ENCODE measurements around the gene PNPLA3.
A peak's percentile ranks its signal among the peaks of the same experiment; 100 is the strongest.
"Not testable (repeated sequence)": the region's sequence is repeated elsewhere in the genome, so short reads cannot be mapped to it uniquely, and the experiment has no call there.

The PNPLA3 gene

DNA sequence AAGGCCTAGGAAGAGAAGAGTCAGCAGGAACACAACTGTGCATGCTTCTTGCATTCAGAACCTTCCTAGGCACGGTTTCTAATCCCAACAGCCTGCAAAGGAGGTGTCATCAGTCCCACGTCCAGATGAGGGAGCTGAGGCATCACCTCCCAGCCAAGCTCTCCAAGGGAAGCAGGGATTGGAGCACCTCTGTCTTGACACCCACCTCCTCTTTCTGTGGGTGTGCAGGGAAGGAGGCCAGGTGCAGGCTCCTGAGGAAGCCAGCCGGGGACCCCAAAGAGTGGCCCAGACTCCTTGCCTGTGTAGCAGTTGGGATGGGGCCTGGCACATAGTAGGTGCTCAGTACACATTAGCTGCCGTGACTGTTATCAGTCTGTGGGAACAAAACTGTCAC, 33.7 kb upstream of the PNPLA3 start:
- DNase-seq: no peak

DNA sequence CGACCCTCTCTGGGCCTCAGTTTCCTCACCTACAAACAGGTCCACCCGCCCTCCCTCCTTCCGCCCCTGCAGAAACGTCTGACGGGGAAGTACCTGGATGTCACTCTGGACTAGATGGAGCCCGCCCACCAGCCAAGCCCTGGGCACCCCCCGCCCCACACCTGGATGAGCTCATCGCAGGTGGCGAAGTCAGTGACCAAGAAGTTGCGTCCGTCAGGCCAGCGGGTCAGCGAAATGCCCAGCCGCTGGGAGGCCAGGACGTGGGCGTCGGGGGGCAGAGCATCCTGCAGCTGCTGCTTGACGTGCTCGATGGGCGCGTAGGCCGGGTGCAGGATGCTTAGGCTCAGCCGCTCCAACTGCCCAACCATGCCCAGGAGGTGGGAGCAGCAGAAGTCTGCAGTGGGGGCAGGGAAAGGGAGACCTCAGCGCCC, 32.7 kb upstream of the PNPLA3 start:
- no peak for DNase-seq

DNA sequence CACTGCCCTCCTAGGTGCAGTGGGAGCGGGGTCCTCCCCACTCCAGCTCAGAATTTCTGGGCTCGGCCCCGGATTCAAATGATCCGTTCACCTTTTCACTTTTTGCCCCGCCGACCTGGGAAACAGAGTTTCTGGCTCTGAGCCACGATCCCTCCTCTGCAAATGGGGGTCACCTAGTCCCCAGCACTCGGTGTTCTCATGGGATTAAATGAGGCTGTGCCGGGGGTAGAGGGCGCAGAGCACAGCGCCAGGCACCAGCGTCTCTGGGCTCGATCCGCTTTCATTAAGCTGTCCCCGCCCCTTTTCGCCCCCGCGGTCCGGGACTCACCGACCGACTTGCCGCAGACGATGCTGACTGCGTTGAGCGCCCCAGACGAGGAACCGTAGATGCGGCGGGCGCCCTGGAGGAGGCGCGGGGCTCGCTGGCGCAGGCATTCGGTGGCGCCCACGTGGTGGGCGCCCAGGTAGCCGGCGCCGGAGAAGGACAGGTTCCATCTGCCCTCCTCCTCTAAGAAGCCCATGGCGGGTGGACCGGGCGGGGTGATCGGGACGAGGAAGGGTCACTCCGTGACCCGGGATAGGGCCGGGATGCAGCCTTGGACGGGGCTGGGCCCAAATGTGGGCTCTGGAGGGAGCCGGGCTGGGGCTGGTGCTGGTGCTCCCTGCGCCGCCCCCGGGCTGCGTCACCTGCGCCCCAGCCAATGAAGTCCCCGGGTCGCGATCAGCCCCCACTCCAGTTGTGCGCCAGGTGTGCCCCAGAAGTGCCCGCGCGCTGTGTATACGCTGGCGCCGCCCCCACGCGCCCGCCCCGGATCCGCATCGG, 32.0 kb upstream of the PNPLA3 start, which contains the start of gene PNPLA5:
Gene PNPLA5, minus strand, starts transcription at position 654 of the 823 bp plus-strand sequence. Its CDS starts 133 bp downstream, at position 521.
- peak; percentile 9 to 22 for DNase-seq

DNA sequence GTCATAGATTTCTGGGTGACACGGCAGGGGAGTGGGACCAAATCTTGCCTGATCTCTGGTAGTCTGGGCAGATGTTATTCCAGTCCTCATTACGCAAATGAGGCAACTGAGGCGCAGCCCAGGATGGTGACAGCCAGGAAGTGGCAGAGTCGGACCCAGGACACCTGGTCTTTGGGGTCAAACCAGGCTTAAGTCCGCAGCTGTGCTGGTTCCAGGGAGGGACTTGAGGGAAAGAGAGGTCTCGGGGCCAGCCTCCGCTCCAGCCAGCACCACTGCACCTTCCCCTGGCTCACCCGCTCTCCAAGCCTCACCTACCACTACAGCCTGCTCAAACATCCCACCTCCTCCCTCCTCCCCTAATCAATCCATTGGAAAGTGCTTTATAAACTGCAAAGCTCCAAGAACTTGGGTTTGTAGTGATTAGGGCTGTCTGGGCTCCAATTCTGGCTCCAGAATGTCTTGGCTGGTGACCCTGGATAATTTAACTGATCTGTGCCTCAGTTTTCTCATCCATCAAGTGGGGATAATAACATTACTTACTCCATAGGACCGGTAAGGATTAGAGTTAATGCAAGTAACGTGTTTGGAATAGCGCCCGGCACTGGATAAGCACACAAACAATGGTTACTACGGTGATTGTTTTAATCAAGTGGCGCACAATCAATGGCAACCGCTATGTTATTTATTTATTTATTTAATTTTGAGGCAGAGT, 31.3 kb upstream of the PNPLA3 start:
- DNase-seq: no peak

DNA sequence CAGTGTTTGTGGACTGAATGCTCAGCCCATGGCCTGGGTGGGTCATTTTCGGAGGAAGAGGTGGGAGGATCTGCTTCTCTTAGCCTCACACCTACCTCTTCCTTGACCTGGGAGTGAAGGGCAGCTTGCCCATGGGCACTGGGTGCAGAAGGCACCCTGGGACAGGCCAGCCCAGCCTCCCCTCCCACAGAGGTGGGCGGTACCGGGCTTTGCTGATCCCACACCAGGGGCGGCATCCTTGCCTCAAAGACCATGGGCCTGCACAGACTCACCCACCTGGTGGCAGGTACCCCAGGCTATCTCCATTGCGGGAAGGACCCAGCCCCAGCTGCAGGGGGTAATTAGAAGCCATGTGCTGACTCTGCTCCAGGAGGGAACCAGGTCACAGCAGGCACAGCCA, 30.3 kb upstream of the PNPLA3 start:
- no peak for DNase-seq

DNA sequence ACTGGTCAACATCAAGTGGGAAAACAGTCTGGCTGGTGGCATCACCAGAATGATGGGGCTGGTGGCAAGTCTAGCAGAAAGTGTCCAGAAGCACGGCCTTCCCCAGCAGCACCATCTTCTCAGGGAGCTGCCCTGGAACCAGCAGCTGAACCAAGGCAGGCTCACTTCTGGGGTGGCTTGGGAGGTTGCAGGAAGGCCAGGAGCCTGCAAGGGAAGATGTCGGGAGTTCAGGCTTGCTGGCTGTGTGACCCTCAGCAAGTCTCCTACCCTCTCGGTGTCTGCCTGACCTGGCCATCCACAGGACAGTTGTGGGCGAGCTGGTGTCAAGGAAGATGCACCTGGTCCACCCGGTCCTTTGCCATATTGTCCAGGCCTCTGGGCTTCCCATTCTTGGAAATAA, 29.5 kb upstream of the PNPLA3 start:
- no peak for DNase-seq

DNA sequence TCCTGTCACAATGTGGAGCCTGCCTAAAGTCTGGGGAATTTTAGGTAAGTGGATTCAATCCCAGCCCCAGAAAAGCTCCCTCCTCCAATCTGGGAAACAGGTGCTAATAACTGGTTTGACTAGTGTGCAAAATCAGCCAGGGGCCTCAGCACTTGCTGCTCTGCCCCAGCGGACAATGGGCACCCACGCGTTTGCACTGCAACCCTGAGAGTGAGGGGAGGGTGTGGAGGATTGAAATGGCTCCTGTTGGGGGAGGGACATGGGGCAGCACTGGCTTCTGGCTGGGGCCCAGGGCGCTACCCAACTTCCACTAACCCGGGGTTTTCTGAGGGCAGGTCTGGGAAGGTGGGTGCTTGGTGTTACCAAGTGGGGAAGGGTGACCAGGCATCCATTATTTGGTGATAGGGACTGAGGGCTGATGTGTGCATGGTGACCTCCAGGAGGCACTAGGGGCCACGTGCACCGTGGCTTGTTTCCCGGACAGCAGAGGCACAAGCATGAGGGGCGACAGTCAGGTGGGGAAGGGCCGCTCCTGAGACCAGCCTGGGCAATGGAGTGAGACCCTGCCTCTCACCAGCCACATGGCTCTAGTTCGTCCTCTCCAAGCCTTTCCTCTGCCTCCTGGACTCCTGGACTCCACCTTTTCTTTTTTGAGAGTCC, 27.5 kb upstream of the PNPLA3 start:
- DNase-seq: no peak

DNA sequence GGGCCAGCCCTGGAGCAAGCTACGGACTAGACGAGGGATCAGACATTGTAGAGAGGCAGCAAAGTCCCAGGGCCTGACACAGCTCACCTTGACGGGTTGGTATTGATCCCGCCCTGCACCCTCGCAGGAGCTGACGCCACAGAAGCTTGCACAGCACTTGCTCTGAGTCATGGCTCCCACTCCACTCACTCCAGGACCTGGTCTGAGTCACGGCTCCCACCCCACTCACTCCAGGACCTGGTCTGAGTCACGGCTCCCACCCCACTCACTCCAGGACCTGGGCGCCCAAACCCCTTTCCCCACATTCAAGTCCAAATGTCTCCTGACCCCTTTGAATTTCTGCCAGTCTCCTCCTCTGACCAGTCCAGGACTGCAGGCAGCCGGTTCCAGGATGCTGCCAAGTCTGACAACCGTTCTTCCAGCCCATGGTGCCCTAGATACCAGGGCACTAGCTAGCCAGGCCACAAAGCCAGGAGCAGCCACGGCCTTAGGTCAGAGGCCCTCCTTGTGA, 25.8 kb upstream of the PNPLA3 start:
- no peak for DNase-seq

DNA sequence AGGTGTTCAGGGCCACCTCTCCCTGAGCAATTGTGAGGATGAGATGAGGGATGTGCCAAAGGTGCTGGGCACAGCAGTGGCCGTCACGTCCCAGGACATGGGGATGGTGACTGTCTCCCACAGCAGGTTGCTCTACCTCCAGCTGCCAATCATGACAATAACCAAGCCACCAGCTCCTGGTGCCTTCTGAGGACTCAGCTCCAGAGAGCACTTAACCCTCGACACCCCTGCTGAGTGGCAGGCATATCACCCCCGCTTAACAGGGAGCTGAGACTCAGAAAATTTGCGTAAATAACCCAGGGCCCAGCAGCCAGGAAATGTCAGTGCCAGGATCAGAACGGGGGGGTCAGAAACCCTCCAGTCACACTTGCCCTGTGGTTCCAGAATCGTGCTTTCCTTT, 23.4 kb upstream of the PNPLA3 start:
- no peak for DNase-seq

DNA sequence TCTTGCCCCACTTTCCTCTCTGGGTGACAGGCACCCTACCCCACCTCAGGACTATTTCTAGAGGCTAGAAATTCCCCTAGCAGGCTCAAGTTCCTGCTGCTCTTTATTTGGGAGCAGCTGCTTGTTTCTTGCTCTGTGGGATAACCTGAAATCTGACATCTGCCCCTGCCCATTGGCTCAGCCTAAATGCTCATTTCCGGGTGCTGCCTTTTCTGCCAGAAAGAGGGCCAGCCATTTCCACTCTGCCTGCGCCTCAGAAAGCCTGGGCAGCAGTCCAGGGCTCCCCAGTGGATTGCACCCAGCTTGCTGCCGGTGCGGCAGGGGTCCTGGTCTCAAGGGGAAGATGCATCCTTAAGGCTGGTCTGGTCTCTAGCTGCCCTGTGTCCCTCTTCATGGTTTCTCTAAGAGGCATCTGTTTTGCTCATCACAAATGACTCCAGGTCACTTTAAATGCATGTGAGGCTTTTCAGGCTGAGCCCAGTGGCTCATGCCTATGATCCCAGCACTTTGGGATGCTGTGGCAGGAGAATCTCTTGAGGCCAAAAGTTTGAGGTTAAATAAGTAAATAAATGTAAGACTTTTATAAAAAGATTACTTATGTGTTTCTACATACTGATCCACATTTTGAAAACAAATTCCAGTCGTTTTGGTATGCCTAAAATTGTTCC, 21.5 kb upstream of the PNPLA3 start:
- no peak for DNase-seq

DNA sequence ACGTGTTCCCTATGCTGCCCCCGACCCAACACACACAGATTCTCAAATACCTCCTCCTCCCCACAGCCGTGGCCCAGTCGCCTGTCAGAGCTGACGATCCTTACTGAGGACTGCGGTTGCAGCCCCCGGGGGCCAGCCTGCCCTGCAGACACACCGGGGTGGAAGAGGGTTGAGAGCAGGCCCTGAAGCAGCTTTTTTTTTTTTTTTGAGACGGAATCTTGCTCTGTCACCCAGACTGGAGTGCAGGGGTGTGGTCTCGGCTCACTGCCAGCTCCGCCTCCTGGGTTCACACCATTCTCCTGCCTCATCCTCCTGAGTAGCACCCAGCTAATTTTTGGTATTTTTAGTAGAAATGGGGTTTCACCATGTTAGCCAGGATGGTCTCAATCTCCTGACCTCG, 20.6 kb upstream of the PNPLA3 start:
- DNase-seq: not testable (repeated sequence)

DNA sequence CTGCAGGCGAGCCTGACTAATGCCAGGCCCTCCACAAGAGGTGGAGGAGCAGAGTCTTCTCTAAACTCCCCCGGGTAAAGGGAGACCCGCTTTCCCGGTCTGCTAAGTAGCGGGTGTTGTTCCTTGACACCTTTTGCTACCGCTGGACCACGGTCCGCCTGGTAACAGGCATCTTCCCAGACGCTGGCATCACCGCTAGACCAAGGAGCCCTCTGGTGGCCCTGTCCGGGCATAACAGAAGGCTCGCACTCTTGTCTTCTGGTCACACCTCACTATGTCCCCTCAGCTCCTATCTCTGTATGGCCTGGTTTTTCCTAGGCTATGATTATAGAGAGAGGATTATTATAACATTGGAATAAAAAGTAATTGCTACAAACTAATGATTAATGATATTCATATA, 19.2 kb upstream of the PNPLA3 start:
- not testable (repeated sequence) for DNase-seq

DNA sequence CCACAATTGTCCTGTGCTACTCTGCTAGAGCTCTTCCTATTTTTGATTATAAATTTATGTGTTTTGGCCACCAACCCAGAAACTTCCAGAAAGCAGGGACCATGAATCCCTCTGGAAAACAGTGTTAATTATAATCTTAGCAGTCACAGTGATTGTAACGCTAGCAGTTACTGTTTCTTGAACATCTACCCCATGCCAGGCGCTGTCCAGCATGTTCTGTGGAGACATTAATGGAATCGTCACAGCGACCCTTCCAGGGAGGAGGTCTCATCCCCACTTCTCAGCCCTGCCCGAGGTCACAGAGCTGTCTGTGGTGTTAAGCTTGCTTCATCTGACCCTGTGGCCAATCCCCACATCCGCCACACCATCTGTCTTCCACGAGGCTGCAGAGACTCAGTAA, 17.9 kb upstream of the PNPLA3 start:
- DNase-seq: no peak

DNA sequence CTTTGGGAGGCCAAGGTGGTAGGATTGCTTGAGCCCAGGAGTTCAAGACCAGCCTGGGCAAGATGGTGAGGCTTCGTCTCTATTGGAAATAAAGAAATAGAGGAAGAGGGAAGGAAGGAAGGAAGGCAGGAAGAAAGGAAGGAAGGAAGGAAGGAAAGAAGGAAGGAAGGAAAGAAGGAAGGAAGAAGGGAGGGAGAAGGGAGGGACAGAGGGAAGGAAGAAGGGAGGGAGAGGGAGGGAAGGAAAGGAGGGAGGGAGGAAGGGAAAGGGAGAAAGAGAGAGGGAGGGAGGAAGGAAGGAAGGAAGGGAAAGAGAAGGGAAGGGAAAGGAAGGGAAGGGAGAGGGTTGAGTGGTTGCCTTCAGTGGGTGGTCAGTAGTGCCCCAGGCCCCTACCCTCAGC, 13.9 kb upstream of the PNPLA3 start:
- DNase-seq: no peak

DNA sequence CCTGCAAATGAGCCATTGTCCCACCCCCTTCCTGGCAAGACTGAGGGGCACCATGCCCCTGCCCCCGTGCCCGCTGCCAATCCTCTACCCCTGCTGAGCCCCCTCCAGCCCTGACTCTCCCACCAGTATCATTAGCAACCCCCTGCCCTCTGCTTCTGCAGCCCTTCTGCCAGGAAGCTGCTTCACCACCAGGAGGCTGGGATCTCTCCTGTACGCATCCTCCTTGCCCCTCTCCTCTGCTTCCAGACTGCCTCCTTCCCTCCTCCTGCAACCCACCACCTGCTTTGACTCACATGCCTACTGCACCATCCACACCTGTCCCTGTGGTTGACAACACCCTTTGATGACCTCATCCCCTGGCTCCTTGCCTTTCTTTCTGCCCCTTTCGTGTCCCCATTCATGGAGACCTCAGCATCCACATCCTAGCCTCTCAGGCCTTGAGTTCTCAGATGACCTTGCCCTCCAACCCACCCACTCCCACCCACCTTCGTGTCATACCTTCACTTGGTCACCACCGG, 13.4 kb upstream of the PNPLA3 start:
- DNase-seq: no peak

DNA sequence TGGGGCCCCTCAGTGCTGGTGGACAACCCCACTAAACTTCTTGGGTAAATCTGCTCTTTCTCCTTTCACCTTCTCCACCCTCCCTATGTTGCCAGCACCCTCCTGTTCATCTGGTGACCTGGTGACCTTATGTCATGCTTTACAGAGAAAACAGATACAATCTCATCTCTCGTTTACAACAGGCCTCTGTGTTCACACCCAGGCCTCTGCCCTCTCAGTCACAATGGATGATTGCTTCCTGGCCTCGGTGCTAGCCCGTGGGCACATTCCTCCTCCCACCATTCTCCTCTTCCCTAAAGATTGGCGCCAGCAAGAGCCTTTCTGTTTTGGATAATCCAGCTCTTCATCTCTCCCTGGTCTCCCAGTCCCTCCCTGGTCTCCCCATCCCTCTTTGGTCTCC, 12.3 kb upstream of the PNPLA3 start:
- DNase-seq: no peak

DNA sequence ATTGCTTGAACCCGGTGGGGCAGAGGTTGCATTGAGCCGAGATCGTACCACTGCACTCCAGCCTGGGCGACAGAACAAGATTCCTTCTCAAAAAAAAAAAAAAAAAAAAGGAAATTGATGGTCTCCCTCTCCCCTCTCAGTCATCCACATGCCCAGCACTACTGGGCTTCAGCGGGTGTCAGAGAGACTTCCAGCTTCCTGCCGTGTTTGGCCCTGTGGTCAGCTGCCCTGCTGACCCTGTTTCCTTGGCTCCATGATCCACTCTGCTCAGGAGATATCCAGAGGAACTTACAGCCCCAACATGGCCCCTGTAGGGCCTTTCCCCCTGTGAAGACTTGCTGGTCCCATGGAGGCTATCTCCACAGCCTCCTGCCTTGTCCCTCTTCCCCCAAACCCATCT, 6.1 kb upstream of the PNPLA3 start:
- DNase-seq: no peak

DNA sequence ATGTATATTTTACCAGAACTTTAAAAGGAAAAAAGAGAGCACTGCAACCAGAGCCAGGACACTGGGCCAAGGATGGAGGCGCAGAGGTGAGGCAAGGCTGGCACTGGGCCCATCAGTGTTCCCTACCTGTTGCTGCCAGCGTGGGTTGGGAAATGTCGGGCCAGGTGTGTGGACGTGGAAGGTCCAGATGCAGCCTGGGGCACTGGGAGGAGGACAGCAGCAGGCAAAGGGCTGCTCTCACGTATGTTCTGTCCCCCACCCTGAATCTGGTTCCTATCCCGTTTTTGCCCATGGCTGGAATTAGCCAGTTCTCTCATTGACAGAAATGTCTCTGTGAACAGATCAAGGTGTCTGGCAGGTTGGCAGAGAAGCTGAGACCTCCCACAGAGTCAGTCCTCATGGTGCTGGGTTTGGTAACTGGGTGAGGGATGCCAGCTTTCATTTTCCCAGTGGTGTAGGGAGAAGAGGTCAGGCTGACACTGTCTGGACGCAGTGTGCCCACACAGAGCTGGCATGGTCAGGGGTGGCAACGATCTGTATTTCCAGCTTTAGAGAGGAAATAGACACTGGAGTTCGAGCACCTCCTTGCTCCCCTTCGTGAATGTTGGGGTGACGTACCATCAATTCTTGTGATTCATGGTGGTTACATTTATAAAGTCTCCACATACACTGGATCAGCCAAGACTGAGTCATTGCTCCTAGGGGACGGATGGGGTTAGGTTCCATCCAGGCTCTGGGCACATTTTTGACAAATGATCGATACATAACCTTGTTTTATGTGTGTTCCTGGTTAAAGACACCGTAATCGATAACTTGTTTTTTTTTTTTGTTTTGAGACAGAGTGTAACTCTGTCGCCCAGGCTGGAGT, 4.3 kb upstream of the PNPLA3 start:
- no peak for DNase-seq

DNA sequence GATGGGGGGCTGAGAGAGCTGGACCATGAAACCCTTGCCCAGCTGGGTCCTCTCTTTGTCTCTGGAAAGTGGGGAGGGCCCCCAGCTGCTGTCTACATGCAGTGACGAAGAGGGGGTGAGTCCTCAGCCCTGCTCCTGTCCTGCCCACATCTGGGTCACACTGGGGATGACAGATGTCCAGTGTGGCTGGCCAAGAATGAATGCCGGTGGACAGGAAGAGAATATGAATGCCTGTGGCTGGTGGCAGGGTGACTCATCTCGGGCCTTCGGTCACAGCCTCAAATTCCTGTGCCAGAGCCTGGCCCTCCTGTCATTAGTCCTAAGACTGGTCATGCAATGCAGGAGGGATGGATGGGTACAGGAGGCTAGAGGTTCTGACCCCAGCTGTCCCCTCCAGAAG, 2.2 kb upstream of the PNPLA3 start:
- DNase-seq: no peak

DNA sequence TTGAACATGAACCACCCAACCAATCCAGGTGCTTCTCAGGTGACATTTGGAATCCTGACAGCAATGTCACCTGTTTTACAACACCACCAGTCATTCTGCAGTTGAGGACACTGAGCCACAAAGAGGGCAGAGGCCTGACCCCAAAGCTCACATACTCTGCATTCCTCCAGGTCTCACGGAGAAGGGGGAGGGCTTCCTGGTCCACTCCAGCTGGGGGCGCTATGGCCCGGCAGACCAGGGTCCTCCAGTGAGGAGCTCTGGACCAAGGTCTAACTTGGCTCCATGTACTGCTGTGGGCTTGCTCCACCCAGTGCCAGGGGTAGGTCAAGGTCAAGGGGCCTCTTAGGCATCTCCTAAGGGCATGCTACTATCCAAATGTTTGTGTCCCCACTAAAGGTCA, 1.5 kb upstream of the PNPLA3 start:
- DNase-seq: no peak

DNA sequence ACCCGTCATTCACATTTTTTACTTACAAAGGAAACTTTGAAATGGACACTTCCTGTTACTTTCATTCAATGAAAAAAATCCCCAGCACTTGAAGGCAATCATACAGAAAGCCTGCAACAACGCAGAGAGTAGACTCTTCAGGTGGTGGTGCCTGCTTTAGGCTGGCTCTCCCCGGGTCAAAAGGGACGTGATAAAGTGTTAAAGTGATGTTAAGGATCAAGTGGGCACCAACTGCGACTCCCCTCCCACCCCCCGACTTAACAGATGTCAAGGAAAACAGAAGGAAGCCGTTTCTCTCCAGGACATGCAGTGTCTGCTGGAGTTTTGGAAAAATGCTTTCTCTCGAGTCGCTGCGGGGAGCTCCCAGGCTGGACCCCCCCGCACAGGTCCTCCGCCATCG, 414 bp upstream of the PNPLA3 start:
- DNase-seq: peak in 1 of 2 donors; percentile 20

DNA sequence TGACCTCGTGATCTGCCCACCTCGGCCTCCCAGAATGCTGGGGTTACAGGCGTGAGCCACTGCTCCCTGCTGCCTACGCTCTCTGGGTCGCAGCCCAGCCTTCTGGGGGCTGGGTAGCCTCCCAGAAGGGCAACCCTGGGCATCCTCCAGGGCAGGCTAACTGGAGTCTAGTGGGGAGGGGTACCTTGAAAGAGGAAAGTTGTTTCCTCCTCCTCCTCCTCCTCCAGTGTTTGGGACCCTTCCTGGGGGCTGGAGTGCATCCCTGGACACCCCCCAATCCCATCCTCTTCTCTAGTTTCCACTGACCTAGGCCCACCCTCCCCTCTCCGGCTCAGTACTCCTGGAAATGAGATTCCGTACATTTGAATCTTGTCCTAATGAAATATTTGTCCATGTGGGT, 1.3 kb downstream of the PNPLA3 start:
- DNase-seq: no peak

All from inflammatory macrophage treated with lipopolysaccharide for 1 hour (primary cell).